Smooth muscle cell (in vitro differentiated cells): Measurements from ENCODE around the gene RTP2. TPM values are rescaled to one million over a fixed set of nuclear protein-coding genes. Genes with fewer than 3 reads are reported as not detected.

Experiments
- DNase-seq: peaks from one replicate; lab custom pipeline; 2025; ENCODE audit not compliant: unreplicated experiment; lab: John Stamatoyannopoulos, UW
- H2AFZ ChIP-seq: fragments of 200-600 bp; sonication (generic); 2 replicates; pipeline ENCODE4 v1.6.0; 2016; ENCODE audit warnings: antibody characterized with exemption, low read depth, mild to moderate bottlenecking
- H3F3A ChIP-seq: fragments of 200-600 bp; sonication (generic); 2 replicates; pipeline ENCODE4 v1.6.0; 2017; ENCODE audit warnings: antibody characterized with exemption, low read depth
- H3K27ac ChIP-seq: fragments of 200-600 bp; sonication (generic); 2 replicates; pipeline ENCODE4 v1.5.1; 2016; ENCODE audit warnings: low read depth, mild to moderate bottlenecking
- H3K27me3 ChIP-seq: fragments of 200-600 bp; sonication (generic); 2 replicates; pipeline ENCODE4 v1.6.1; 2016; ENCODE audit warnings: low read depth, mild to moderate bottlenecking
- H3K36me3 ChIP-seq: fragments of 200-600 bp; sonication (generic); 2 replicates; pipeline ENCODE4 v1.5.1; 2016; ENCODE audit warnings: low read depth
- H3K4me1 ChIP-seq: fragments of 200-600 bp; sonication (generic); 2 replicates; pipeline ENCODE4 v1.5.1; 2016; ENCODE audit warnings: low read depth
- H3K4me2 ChIP-seq: fragments of 200-600 bp; sonication (generic); 2 replicates; pipeline ENCODE4 v1.6.0; 2016; ENCODE audit warnings: mild to moderate bottlenecking
- H3K4me3 ChIP-seq: fragments of 200-600 bp; sonication (generic); 2 replicates; pipeline ENCODE4 v1.5.1; 2016; ENCODE audit warnings: mild to moderate bottlenecking
- H3K79me2 ChIP-seq: fragments of 200-600 bp; sonication (generic); 2 replicates; pipeline ENCODE4 v1.6.0; 2016; ENCODE audit warnings: low read depth, mild to moderate bottlenecking
- H3K9ac ChIP-seq: fragments of 200-600 bp; sonication (generic); 2 replicates; pipeline ENCODE4 v1.6.0; 2016; ENCODE audit warnings: low read depth
- H3K9me3 ChIP-seq: fragments of 200-600 bp; sonication (generic); replicated peaks from 2 replicates; pipeline ENCODE4 v1.5.1; 2016; ENCODE audit warnings: low read depth
- H4K20me1 ChIP-seq: fragments of 200-600 bp; sonication (generic); 2 replicates; pipeline ENCODE4 v1.6.0; 2016; ENCODE audit warnings: low read depth
- WGBS: methylation state at CpG from one replicate; pipeline ENCODE4 v1.1.7; 2016; ENCODE audit warnings: low lambda C conversion rate; 5-methylcytosine and 5-hydroxymethylcytosine counted together
- polyA plus RNA-seq: library from polyadenylated mRNA; unstranded; fragments of >200 nt; fragmentation: Nextera tagmentation; extraction: Ambion mirVana; gene quantifications from 2 replicates; pipeline ENCODE4 v1.2.1, GENCODE V29; 2016
- total RNA-seq: library from RNA; depleted of rRNA; stranded (reverse); fragments of >200 nt; gene quantifications from 2 replicates; pipeline ENCODE4 v1.2.3, GENCODE V29; 2014
- TF ChIP-seq, protein P1 (sequence below): fragments of 200-600 bp; sonication (generic); IDR thresholded peaks from 2 replicates; pipeline ENCODE4 v1.5.1; 2017; ENCODE audit warnings: borderline replicate concordance, mild to moderate bottlenecking, antibody characterized with exemption; ENCODE audit not compliant: insufficient read depth, poor library complexity, severe bottlenecking

The RTP2 gene
- total and polyA plus RNA-seq, 2 experiments from 2014 or later: not detected

DNA sequence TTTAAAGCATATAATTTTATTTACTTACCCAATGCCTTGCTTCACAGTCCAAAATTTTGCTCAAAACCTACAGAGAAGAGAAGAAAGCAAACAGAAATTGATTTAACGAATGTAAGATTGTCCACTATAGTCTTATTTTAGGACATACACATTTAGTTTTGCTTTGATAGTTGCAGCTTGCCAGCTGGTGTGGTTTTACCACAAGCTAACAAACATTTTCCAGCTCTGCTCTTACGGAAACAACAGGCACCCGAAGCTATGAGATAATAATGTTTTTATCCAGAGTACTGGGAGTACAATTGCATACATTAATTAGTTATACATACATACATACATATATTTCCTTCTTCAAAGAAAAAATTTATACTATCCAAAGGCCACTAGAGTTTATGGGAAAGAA is 32.5 kb upstream of the RTP2 start:
- DNase-seq: no peak
- no peak overlapping the region for H3K4me3 ChIP-seq
- H3K36me3 ChIP-seq: peaks cover 31% of the 10 kb centered on the region
- H4K20me1 ChIP-seq: peaks cover 70% of the 10 kb centered on the region
- H3K9ac ChIP-seq: no peak overlapping the region
- TF ChIP-seq, protein P1, sequence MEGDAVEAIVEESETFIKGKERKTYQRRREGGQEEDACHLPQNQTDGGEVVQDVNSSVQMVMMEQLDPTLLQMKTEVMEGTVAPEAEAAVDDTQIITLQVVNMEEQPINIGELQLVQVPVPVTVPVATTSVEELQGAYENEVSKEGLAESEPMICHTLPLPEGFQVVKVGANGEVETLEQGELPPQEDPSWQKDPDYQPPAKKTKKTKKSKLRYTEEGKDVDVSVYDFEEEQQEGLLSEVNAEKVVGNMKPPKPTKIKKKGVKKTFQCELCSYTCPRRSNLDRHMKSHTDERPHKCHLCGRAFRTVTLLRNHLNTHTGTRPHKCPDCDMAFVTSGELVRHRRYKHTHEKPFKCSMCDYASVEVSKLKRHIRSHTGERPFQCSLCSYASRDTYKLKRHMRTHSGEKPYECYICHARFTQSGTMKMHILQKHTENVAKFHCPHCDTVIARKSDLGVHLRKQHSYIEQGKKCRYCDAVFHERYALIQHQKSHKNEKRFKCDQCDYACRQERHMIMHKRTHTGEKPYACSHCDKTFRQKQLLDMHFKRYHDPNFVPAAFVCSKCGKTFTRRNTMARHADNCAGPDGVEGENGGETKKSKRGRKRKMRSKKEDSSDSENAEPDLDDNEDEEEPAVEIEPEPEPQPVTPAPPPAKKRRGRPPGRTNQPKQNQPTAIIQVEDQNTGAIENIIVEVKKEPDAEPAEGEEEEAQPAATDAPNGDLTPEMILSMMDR: no peak
- 36% methylated on average over 3 of the region's 3 CpGs for WGBS
- peaks cover 37% of the 10 kb centered on the region for H3K79me2 ChIP-seq
- peak overlapping the region; percentile 99 for H3K4me2 ChIP-seq
- peaks cover 17% of the 10 kb centered on the region for H3K4me1 ChIP-seq
- no peaks in the 10 kb centered on the region for H3K27me3 ChIP-seq
- H3K9me3 ChIP-seq: no peaks in the 10 kb centered on the region
- H3K27ac ChIP-seq: no peak overlapping the region
- no peaks in the 10 kb centered on the region for H3F3A ChIP-seq
- no peak overlapping the region for H2AFZ ChIP-seq

DNA sequence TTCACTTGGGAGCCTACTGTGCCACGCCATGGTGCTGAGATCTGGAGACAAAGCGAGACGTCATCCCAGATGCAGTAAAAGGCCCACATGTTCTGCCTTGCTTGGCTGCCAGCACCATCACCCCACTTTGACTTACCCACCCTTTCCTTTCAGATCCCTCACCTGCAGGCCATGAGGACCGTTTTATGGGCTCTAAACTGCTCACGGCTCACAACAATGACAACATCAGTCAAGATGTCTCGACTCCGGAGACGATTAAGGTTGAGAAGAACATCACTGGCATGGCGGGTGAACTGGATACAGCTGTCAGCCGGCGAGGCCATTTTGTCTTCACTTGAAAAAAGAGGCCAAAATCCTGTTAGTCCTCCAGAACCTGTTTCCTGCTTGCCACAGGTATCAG is 31.0 kb upstream of the RTP2 start:
- Histone ChIP-seq H3K9me3 (no peaks in the 10 kb centered on the region), H3K27me3 (no peaks in the 10 kb centered on the region), H3K79me2 (peaks cover 34% of the 10 kb centered on the region), H4K20me1 (peaks cover 74% of the 10 kb centered on the region), H2AFZ (no peak overlapping the region), H3K27ac (no peak overlapping the region), H3K4me1 (peaks cover 17% of the 10 kb centered on the region), H3K4me2 (no peak overlapping the region), H3F3A (no peaks in the 10 kb centered on the region), H3K9ac (no peak overlapping the region), H3K4me3 (no peak overlapping the region), H3K36me3 (peaks cover 33% of the 10 kb centered on the region)
- DNase-seq: no peak
- TF ChIP-seq, protein P1: no peak
- WGBS: 97% methylated on average over 11 of the region's 11 CpGs

DNA sequence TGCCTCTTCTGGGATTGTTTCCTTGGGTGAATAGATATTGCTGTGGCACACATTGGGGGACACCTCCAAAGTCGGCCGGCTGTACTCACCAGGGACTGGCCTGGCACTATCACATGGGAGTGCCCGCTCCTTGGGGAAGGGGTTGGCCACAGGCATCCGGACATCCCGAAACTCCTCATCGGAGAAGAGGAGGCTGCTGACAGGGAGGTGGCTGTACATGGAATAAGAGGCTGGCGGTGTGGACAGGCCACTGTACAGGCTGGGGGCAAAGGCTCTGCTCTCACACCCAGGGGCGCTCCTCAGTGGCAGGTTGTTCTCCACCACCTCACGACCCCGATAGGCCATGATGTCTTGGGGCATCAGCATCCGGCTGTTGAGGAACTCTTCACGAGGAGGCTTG is 27.2 kb upstream of the RTP2 start:
- Histone ChIP-seq H3K27ac (no peak overlapping the region), H2AFZ (no peak overlapping the region), H3K79me2 (peaks cover 5% of the 10 kb centered on the region), H3K9ac (no peak overlapping the region), H4K20me1 (peaks cover 79% of the 10 kb centered on the region), H3F3A (no peaks in the 10 kb centered on the region), H3K27me3 (no peaks in the 10 kb centered on the region), H3K4me2 (no peak overlapping the region), H3K36me3 (peaks cover 50% of the 10 kb centered on the region), H3K9me3 (no peaks in the 10 kb centered on the region), H3K4me1 (no peaks in the 10 kb centered on the region), H3K4me3 (no peak overlapping the region)
- DNase-seq: no peak
- TF ChIP-seq, protein P1: no peak
- WGBS: 96% methylated on average over 12 of the region's 12 CpGs

DNA sequence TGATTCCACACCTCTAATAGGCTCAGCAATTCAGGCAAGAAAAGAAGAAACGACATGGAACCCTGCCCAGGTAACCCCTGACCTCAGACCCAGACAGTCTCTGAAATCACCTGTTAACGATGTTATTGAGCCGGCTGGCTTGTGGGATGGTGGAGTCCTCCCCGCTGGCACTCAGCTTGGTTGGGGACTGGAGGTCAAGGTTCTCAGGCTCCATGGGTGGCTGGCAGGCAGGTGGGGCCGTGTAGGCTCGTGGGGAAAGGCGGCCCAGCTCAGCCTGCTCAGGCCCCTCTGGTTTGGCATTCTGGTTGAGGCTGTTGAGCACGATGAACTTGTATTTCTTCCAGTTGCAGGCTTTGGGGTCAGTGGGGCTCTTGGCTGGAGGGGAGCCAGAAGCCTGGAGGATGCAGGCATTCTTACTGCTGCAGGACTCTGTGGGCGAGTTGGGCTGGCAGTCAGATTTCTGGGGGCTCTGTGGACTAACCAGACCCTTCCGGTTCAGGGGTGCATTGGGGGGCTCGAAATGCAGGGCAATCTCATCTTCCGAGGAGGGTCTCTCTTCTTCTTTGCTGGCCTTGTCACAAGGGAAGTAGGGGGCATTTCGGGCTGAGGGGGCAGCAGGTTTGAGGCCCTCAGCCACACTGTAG is 26.7 kb upstream of the RTP2 start:
- Histone ChIP-seq H3K9me3 (no peaks in the 10 kb centered on the region), H4K20me1 (peaks cover 74% of the 10 kb centered on the region), H3K4me1 (no peaks in the 10 kb centered on the region), H3K36me3 (peaks cover 50% of the 10 kb centered on the region), H3K27ac (no peak overlapping the region), H3K9ac (no peak overlapping the region), H2AFZ (no peak overlapping the region), H3F3A (no peaks in the 10 kb centered on the region), H3K79me2 (no peaks in the 10 kb centered on the region), H3K4me3 (no peak overlapping the region), H3K27me3 (no peaks in the 10 kb centered on the region), H3K4me2 (no peak overlapping the region)
- WGBS: 92% methylated on average over 13 of the region's 13 CpGs
- DNase-seq: no peak
- TF ChIP-seq, protein P1: no peak
